Left cardiac atrium (tissue), 4 donors: ENCODE results near the gene GRIFIN. TPM values are rescaled to one million over a fixed set of nuclear protein-coding genes. Genes with fewer than 3 reads are reported as not detected.

Experiments
- ATAC-seq, 2 donors: fragments of 200-7000 bp; cut with Tn5 transposase; one replicate each; pipeline ENCODE4 v1.9.1; 2020; ENCODE audit warnings: mild to moderate bottlenecking in 2 of 2, moderate library complexity in 2 of 2
- DNase-seq: peaks from one replicate; pipeline ENCODE4 v3.0.0-alpha.2; 2020
- intact Hi-C, 2 donors: fragments of 100-400 bp; cut with DNase I; formaldehyde crosslinking; loops; one replicate each; pipeline versions ENCODE4 v1.14.1 to v1.15.1; 2022 to 2023
- total RNA-seq, 2 donors: library from RNA; stranded (reverse); fragmentation: NEBNext Ultra II Directional; extraction: Animal tissue kit (Norgen Biotek cat#: 25700); gene quantifications; one replicate each; pipeline ENCODE4 v1.2.1, GENCODE V29; 2021
- donor health status: DM: no; HTN: yes; CAD: no.
- donor health status: DM: no; HTN: yes; CAD: no; lungs with severe emphysema.
- donor health status: DM: yes; HTN: yes; CAD: no.
- donor health status: Dilated cardiomyopathy.

The GRIFIN gene
- total RNA-seq, 2 donors from 2014 or later = not detected

DNA sequence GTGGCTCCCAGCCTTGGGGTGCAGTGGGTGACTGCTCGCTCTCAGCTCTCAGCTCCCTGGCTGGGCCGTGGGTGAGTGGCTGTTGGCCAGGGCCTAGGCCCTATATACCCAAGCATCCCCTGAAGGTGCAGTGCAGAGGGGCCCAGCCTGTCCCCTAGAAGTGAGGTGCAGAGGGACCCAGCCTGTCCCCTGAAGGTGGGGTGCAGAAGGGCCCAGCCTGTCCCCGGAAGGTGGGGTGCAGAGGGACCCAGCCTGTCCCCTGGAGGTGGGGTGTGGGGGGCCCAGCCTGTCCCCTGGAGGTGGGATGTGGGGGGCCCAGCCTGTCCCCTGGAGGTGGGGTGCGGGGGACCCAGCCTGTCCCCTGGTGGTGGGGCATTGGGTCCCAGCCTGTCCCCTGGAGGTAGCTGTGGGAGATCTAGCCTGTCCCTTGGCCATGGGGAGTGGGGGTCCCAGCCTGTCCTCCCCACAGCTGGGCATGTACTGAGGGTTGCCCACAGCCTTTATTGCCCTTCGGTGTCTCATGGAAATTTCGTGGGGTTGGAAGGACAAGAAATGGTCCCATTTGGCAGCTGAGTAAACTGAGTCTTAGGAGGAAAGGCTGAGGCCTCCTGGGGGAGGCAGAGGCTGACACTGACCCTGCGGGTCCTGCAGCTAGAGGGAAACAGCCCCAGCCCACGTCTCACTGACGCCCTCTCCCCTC, 25.9 kb upstream of the GRIFIN start:
- intact Hi-C loops = no loop called here
- DNase-seq = no peak
- no peak for ATAC-seq

DNA sequence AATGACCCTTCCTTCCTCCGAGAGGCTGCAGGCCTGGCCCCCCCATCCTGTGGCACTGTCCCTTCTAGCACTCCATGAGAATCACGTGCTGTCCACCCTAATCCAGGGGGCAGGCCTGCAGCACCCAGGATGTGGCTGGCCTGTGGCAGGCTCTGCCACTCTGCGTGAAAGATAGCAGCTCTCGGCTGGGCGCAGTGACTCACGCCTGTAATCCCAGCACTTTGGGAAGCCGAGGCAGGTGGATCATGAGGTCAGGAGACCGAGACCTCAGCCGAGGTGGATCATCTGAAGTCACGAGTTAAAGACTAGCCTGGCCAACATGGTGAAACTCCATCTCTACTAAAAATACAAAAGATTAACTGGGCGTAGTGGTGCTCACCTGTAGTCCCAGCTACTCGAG, 24.5 kb upstream of the GRIFIN start:
- intact Hi-C loops = no loop called here
- ATAC-seq = no peak
- DNase-seq = no peak

DNA sequence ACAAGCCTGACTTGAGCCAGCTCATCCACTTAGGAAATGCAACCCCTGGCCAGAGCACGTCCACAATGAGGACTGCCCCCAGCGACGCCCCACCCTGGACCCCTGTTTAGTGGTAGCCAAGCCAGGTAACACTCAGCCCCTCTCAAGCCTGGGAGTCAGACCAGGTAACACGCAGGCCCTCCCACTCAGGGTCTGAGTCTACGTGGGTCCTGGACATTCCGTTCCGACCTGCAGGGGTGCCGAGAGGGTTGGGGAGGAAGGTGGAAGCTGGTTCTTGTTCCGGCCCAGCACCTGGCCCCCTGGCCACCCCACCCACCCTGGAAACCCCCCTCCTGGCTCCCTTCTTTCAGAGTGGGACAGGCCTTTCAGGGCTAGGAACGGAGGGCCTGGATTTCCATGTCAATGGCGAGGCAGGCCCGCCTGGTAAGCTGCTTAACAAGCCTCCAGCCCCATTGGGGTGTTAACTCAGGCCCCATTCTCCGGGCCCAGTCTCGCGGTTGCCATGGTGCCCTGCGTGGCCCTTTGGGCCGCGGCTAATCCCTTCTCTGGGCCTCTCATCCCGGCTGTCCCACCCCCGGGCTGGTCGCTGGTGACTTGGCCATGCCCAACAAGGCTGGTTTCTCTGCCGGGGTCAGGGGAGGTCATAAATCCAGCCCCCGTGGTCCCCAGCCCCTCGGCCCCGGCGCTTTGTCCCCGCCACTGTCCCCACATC, 23.7 kb upstream of the GRIFIN start:
- intact Hi-C loops = no loop called here
- DNase-seq (no peak), ATAC-seq (no peak)

DNA sequence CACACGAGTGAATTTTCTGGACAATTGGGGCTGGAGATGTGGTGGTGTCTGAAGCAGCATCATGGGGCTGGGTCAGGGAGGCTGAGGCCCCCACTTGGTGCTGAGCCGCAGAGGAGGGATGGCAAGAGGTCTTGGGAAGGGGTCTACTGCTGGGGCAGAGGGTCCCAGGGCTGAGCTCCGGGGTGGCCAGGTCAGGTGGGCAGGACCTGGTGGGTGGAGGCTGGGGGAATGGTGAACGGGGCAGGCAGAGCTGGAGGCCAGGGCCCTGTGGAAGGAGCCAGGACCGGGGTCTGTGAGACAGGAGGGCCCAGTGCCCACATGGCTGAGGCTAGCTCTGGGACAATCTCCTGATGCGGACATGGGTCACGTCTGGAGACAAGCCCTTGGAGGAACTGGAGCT, 23.0 kb upstream of the GRIFIN start:
- intact Hi-C loops = no loop called here
- ATAC-seq (no peak), DNase-seq (no peak)

DNA sequence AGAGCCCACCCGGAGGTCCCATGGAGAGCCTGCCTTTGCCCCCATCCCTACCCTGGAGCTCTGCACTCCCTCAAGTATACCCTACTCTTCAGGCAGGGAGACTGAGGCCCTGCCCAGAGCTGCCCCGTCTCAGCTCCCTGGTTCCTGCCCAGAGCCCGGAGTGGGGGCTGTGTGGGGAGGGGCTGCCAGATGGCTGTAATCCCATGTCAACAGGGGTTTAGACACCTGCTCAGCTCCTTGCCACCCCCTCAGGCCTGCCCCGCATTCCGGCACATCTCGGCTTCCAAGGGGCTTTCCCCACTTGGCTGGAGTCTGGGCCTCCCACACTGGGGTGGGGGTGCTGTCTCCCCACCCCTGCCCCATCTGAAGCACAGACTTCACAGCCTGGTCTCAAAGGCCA, 22.5 kb upstream of the GRIFIN start:
- DNase-seq (no peak), ATAC-seq (no peak)
- intact Hi-C loops = no loop called here

DNA sequence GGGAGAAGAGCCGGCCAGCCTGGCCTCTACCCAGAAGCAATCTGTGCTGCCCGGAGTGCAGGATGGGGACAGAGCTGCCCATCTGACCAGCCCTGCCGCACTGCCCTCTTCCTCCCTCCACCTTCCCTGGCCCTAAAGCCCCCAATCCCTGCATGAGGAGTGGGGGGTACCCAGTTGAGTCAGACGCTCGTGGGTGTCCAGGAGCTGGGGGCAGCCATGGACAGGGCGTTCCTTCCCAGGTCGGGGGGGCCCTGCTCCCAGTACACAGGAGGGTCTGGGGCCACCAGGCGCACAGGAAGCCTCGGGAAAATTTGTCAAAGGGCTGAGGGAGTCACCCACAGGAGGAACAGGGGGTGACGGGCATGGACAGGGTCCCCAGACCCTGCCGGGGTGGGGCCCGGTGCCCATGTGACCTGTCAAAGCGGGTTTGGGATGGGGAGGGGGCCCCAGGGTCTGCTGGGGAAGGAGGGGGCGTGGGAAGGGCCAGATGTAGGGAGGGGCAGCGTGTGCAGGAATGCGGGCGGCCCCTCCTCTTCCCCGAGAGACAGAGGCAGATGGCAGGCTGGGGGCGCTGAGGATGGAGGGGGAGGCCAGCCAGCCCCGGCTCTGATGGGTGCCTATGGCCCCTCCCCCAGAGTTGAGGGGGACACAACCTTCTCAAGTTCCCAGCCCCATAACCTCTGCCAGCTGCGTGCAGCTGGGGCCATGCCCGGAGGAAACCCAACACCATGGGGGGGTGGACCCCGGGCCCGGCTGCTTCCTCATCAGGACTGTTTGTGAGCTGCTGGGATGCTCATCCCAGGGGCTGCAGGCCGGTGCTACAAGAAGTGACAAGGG, 21.5 kb upstream of the GRIFIN start:
- ATAC-seq (no peak), DNase-seq (no peak)
- intact Hi-C loops = no loop called here

DNA sequence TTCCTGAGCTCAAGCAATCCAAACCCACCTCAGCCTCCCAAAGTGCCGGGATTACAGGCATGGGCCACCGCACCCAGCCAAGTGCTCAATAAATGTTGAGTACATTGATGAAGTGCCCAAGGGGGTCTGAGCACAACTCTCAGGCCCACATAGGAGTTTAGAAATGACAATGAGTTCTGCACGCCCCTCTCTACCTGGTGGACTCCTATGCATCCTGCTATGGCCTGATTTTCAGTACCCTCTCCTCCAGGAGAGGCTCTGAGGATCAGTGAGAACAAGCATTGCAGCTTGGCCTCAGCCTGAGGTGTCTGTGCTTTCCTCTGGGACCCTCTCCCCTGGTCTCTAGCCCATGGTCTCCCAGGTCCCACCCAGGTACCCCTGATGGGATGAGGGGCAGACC, 20.9 kb upstream of the GRIFIN start:
- DNase-seq (no peak), ATAC-seq (no peak)
- intact Hi-C loops = no loop called here

DNA sequence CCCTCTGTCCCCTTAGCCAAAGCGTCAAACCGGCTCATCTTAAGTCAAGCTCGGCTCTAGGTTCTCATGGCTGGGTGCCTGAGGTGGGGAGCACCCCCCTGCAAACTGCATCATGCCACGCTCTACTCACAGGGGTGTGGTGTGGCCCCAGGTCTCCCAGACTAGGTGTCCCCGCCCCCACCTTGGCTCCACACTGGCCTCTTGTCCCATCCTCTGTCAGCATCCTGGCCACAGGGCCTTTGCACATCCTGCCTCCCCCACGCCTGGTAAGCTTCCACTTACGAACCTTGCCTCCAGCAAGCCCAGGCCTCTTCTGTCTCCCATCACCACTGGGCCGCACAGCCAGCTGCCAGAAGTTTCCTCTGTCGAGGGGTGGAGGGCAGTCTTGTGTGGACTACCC, 20.2 kb upstream of the GRIFIN start:
- DNase-seq = no peak
- ATAC-seq = no peak
- intact Hi-C loops = no loop called here

DNA sequence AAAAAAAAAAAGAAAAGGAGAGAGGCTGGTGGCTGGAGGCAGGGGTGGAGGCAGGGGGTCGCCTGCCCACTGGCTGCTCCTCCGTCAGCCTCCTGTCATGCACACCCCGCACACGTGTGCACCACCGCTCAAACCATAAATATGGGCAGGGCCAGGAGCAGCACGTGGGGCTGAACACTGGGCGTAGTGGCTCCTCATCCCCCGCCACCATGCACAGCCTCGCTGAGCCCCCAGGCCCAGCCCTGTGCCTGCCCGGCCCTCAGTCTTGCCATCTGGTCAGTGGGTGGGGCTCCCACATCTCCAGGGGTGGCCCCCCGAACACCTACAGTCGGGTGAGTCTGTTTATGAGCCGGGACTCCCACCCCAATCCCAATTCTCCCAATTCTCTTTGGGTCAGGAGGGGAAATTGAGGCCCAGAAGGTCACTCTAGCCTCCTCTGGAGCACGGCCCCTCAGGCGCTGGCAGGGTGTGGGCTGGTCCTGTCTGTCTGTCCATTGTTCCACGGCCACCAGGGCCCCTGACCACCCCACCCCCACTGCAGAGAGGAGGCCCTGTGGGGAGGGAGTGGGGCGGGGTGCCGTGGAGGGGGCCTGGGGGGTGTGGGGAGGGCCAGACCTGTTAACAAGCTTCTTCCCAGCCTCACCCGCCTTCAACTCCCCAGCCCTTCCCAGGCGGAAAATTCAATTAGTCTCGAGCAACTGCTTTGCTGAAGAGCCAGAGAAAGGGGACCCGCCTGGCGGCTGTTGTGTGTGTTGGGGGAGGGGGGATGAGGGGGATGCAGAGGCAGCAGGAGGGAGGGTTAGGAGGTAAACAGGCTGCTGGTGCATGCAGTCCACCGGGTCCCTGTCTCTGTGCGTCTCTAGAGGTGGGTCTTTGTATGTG, 19.5 kb upstream of the GRIFIN start:
- ATAC-seq = no peak
- DNase-seq = no peak
- intact Hi-C loops = no loop called here

DNA sequence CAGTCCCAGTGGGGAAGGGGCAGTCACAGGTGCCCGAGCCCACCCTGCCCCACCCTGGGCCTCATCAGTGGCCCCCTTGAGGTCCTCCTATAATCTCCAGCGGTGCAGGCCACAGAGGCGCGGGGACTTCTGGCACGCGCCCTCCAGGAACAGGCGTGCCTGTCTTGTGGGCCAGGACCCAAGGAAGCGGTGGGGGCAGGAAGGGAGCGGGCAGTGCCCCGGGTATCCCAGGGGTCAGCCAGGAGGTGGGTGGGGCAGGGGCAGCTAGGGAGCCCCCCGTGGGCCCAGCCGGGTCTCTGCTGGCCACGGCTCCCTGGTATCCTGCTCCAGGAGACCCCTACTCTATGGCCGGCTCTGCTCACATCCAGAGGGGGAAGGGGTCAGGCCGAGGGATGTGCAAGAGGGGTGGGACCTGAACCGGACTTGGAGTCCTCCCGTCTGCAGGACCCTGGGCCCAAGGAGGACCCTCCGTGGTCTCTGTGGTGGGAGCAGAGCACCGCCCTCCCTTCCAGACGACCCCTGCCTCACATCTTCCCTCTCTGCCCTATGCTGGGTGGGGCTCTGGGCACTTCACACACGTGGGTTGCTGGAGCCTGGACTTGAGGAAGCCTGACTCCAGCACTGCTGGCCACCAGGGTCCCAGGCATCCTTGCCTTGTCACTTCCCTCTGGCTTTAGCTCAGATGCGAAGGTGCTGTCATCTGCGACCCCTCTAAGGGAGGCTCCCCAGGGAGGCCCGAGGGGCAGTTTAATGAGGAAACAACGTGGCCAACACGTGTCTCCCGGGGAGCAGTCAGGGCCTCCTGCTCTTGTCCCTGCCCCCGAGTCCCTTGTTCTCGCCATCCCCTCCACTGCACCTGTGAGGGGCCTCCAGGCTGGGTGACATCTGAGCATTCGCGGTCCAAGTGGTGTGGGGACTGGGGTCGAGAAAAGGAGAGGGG, 18.3 kb upstream of the GRIFIN start:
- ATAC-seq = peak; percentile 17 to 44
- peak; percentile 62 for DNase-seq
- intact Hi-C loops = no loop called here

DNA sequence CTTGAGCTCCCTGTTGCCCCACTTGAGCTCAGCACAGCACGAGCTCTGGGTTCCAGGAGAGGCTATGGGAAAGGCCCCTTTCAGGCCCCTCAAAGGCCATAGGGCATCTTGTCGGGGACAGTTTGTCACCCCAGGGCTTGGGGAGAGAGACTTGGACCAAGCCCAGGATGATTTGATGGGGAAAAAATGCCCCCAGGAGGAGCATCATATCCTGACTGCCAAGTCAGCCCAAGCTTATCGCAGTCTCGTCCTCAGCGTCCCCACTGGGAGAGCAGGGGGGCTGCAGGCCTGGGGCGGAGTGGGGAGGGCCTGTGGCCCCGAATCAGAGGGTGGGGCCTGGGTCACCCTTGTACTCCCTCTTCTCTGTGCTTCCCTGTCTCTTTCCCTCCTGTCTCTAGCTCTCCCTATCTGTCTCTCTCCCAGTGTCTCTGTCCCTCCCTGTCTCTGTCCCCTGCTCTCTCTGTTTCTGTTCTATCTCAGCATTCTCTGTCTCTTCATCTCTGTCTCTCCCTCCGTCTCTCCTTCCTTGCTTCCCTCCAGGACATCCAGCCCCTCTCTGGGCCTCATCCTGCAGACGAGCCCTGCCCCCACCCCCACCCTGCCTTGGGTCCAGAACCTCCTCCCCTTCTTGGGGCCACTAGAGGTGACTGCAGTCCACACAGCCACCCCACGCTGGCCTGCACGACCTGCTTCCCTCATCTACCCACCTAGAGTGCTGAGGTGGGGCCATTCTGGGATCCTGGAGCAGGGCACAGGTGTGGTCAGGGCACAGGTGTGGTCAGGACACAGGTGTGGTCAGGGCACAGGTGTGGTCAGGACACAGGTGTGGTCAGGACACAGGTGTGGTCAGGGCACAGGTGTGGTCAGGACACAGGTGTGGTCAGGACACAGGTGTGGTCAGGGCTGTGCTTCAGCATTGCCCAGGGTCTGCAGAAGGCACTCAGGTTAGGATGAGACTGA, 17.3 kb upstream of the GRIFIN start:
- DNase-seq = no peak
- peak; percentile 21 to 22 for ATAC-seq
- intact Hi-C loops = no loop called here

DNA sequence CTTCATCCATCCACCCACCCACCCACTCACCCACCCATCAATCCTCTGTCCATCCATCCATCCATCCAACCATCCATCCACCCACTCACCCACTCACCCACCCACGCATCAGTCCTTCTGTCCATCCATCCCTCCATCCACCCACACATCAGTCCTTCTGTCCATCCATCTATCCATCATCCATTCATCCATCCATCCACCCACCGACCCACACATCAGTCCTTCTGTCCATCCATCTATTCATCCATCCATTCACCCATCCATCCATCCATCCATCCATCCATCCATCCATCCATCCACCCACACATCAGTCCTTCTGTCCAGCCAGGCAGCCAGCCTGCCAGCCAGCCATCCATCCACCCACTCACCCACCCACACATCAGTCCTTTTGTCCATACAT, 15.8 kb upstream of the GRIFIN start:
- intact Hi-C loops = no loop called here
- no peak for DNase-seq
- ATAC-seq = no peak

DNA sequence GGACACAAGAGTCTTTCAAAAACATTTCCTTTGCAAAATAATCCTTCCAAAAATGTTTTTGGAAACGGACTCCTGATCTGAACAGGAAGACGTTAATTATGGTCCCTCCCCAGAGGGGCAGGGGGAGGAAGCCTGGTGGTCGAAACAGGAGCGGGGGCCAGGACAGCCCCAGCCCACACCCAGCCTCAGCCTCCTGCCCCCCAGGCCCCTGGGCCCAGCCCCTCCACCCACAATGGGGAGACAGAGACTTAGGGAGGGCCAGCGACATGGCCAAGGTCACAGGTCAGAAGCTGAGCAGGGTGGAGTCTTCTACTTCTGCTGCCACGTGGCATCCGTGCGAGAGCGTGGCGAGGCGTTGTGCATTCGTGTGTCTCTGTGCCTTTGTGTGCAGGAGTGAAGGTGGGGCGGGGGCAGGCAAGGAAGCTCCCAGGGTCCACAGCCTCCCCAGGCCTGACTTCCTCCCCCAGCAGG, 14.0 kb upstream of the GRIFIN start:
- intact Hi-C loops = no loop called here
- DNase-seq (no peak), ATAC-seq (peak in 1 of 2 donors; percentile 23)

DNA sequence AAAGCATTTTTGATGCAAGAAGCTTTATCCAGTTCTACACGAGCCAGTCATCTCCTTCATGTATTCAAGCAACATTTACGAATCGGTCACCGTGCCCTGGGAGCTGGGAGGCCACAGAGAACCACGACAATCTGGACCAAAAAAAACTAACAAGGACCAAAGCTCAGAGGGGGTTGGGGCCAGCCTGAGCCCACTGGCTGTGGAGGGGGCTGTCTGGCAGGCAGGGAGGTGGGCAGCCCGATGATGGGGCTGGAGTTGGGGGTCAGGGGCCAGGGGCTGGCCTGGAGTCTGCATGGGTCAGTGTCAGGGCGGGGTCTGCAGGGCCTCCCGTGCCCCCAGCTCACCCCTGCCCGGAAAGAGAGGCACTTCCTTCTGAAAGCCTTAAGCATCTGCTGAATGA, 12.5 kb upstream of the GRIFIN start:
- intact Hi-C loops = no loop called here
- ATAC-seq = peak in 1 of 2 donors; percentile 3
- DNase-seq = no peak

DNA sequence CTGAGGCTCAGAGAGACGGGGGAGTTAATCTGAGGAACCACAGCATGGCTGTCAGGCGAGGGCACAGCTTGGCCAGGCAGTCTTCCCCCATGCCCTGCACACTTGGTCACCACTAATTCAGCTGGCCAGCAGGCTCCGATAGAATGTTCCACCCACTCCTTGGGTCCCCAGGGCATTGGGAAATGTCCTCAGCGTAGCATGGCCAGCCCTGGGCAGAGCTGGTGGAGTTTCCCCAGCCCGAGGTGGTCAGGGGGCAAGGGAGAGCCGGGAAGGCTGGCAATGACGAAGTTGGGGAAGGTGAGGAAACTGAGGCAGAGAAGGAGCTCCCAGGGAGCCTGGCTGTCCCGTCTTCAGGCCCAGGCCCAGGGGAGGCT, 12.1 kb upstream of the GRIFIN start:
- DNase-seq = peak; percentile 73
- intact Hi-C loops = no loop called here
- peak; percentile 36 to 80 for ATAC-seq

DNA sequence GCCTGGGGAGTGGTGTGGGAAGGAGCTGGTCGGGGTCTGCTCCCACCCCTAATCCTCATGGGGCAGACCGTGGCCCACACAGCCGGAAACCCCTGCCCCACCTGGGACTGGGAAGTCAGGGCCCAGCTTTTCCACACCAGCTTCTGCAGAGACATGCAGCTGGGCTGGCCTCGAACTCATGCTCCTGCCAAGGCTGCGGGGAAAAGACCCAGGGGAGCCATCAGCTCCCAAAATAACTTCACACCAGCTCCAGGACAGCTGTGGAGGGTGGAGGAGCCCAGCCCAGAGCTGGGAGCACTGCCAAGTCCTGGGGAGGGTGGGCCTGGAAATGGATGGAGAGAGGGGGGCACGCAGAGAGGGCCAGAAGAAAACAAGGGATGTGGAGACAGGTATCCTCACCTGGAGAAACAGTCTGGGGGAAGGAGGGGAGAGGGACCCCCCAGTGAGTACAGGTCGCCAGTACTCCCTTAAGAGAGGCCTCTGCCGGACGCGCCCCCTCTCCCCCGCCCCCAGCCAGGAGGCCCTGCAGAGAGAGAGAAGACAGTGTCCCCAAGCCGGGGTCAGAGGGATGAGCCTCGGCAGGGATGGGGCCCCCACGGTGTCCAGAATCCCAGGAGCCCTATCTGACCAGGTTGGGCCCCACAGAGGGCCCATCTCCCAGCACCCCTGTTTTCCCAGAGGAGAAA, 11.5 kb upstream of the GRIFIN start:
- peak; percentile 25 to 79 for ATAC-seq
- DNase-seq = no peak
- intact Hi-C loops = no loop called here
